Measurements from ENCODE around the gene LRRC2.

GRCh38 chr3:46512191-46512749 lies 53.8 kb downstream of the LRRC2 start:
- TF ChIP-seq CTCF (IDR thresholded peaks at IDR 0.05; ENCODE audit: low read depth, low read length) (no peak), EZH2phosphoT487 (IDR thresholded peaks at IDR 0.05; ENCODE audit: low read depth) (no peak)

Measured in OCI-LY3 (cell line).